HuH-7 (cell line): Measurements from ENCODE around the gene GPR157.
"Not testable (repeated sequence)": the region's sequence is repeated elsewhere in the genome, so short reads cannot be mapped to it uniquely, and the experiment has no call there.

Source experiments
- DNase-seq: peaks from one replicate; pipeline ENCODE4 v3.0.0; 2011; ENCODE audit warnings: low spot score

The GPR157 gene

GRCh38 chr1:9128520-9129265, at the start of gene GPR157:
TSS of gene GPR157 (minus strand) at chr1:9129102. CDS start at chr1:9129027, 75 bp downstream.
- DNase-seq, result no peak

GRCh38 chr1:9174762-9175161, 45.9 kb upstream of the GPR157 start:
- DNase-seq, result no peak

GRCh38 chr1:9174243-9174642, 45.3 kb upstream of the GPR157 start:
- no peak for DNase-seq

GRCh38 chr1:9169601-9170137, 40.8 kb upstream of the GPR157 start:
- no peak for DNase-seq

- no peak for DNase-seq
Observed at GRCh38 chr1:9167638-9168037, 38.7 kb upstream of the GPR157 start.

GRCh38 chr1:9166289-9167235, 37.7 kb upstream of the GPR157 start:
- DNase-seq, result no peak

- no peak for DNase-seq
Observed at GRCh38 chr1:9165396-9165795, 36.5 kb upstream of the GPR157 start.

GRCh38 chr1:9164919-9165318, 36.0 kb upstream of the GPR157 start:
- no peak for DNase-seq

GRCh38 chr1:9164532-9164900, 35.6 kb upstream of the GPR157 start:
- DNase-seq, result no peak

- no peak for DNase-seq
Observed at GRCh38 chr1:9161963-9162362, 33.1 kb upstream of the GPR157 start.

- DNase-seq, result no peak
Observed at GRCh38 chr1:9161342-9161741, 32.4 kb upstream of the GPR157 start.

GRCh38 chr1:9160079-9160717, 31.3 kb upstream of the GPR157 start:
- no peak for DNase-seq

GRCh38 chr1:9155879-9156278, 27.0 kb upstream of the GPR157 start:
- DNase-seq, result no peak

- not testable (repeated sequence) for DNase-seq
Observed at GRCh38 chr1:9155405-9155804, 26.5 kb upstream of the GPR157 start.

- no peak for DNase-seq
Observed at GRCh38 chr1:9153152-9153551, 24.2 kb upstream of the GPR157 start.

- no peak for DNase-seq
Observed at GRCh38 chr1:9152535-9152934, 23.6 kb upstream of the GPR157 start.

GRCh38 chr1:9151328-9151860, 22.5 kb upstream of the GPR157 start:
- DNase-seq, result no peak

- DNase-seq, result no peak
Observed at GRCh38 chr1:9150582-9151327, 21.9 kb upstream of the GPR157 start.

GRCh38 chr1:9149837-9150581, 21.1 kb upstream of the GPR157 start:
- DNase-seq, result no peak

- no peak for DNase-seq
Observed at GRCh38 chr1:9149151-9149550, 20.2 kb upstream of the GPR157 start.

- no peak for DNase-seq
Observed at GRCh38 chr1:9146156-9146555, 17.3 kb upstream of the GPR157 start.
